Activated CD8-positive, alpha-beta T cell treated with anti-CD3 and anti-CD28 coated beads, Interleukin-2, amount 10 ng/mL, durations not matched to agents 7 days and 5 days (primary cell): ENCODE results near the gene MACIR. TPM values are rescaled to one million over a fixed set of nuclear protein-coding genes. Genes with fewer than 3 reads are reported as not detected.

Experiments
- ATAC-seq: fragments of 150-1000 bp; cut with Tn5 transposase; one replicate; pipeline ENCODE4 v1.10.0; 2021; ENCODE audit warnings: moderate library complexity
- CTCF ChIA-PET: fragments of 350-600 bp; sonication (Branson Sonifier 250); formaldehyde crosslinking; loops from one replicate; lab custom pipeline; 2021; ENCODE audit warnings: antibody characterized with exemption; lab: Charles Lee
- POLR2A ChIA-PET: fragments of 350-600 bp; sonication (Branson Sonifier 250); formaldehyde crosslinking; loops from one replicate; lab custom pipeline; 2021; ENCODE audit warnings: antibody characterized with exemption; lab: Charles Lee
- DNase-seq: peaks from one replicate; pipeline ENCODE4 v3.0.0-alpha.2; 2020
- H3K27ac Mint-ChIP-seq: one replicate; pipeline ENCODE4 v1.8.0; 2021; ENCODE audit warnings: mild to moderate bottlenecking, mixed read lengths
- H3K27me3 Mint-ChIP-seq: one replicate; pipeline ENCODE4 v1.8.0; 2021; ENCODE audit warnings: low read depth, mixed read lengths
- H3K36me3 Mint-ChIP-seq: one replicate; pipeline ENCODE4 v1.8.0; 2021; ENCODE audit warnings: low read depth, mixed read lengths
- H3K4me1 Mint-ChIP-seq: one replicate; pipeline ENCODE4 v1.8.0; 2021; ENCODE audit warnings: low read depth, mixed read lengths
- H3K4me3 Mint-ChIP-seq: one replicate; pipeline ENCODE4 v1.8.0; 2021; ENCODE audit warnings: mild to moderate bottlenecking, mixed read lengths
- H3K9me3 Mint-ChIP-seq: one replicate; pipeline ENCODE4 v1.8.0; 2022; ENCODE audit warnings: mixed read lengths; ENCODE audit not compliant: insufficient read depth
- total RNA-seq, 2 experiments: library from RNA; stranded (reverse); gene quantifications; one replicate each; pipeline ENCODE4 v1.2.3, GENCODE V29; 2021

Gene MACIR
- total RNA-seq, 2 experiments from 2014 or later = 6.7 to 7.6 TPM

- H3K4me1 Mint-ChIP-seq = no peaks in the 10 kb centered on the region
- no peaks in the 10 kb centered on the region for H3K9me3 Mint-ChIP-seq
- ChIA-PET CTCF (no interaction called here), POLR2A (no interaction called here)
- no peak overlapping the region for H3K4me3 Mint-ChIP-seq
- no peak for DNase-seq
- H3K36me3 Mint-ChIP-seq = no peaks in the 10 kb centered on the region
- no peak for ATAC-seq
- H3K27ac Mint-ChIP-seq = no peak overlapping the region
- peaks cover 11% of the 10 kb centered on the region for H3K27me3 Mint-ChIP-seq
Measured at GRCh38 chr5:103327893-103328292, 69.3 kb downstream of the MACIR start.

Other genes starting within 250 kb of the MACIR start
- 10 to 100 TPM in 1 of 2 experiments, 1 to 10 TPM in 1; 7.5 to 14.9 TPM for gene GIN1, start 138.6 kb upstream of the MACIR start, total RNA-seq
- gene PPIP5K2, start 138.5 kb upstream of the MACIR start, total RNA-seq = 10 to 100 TPM; 65.7 to 68.2 TPM